HUES48 (cell line): ENCODE measurements around the gene WT1.

Source experiments
- H3K27ac ChIP-seq: one replicate; pipeline ENCODE4 v1.7.0; 2013; ENCODE audit warnings: low read depth, low read length, inconsistent platforms
- H3K27me3 ChIP-seq: 2 replicates; pipeline ENCODE4 v1.6.1; 2013; ENCODE audit warnings: mild to moderate bottlenecking, low read length; ENCODE audit not compliant: control insufficient read depth, insufficient read depth
- H3K36me3 ChIP-seq: 2 replicates; pipeline ENCODE4 v1.6.1; 2013; ENCODE audit warnings: low read length; ENCODE audit not compliant: control insufficient read depth, insufficient read depth
- H3K4me1 ChIP-seq: 2 replicates; pipeline ENCODE4 v1.6.1; 2013; ENCODE audit warnings: mild to moderate bottlenecking, low read length; ENCODE audit not compliant: control insufficient read depth, insufficient read depth
- H3K4me3 ChIP-seq: 2 replicates; pipeline ENCODE4 v1.5.1; 2013; ENCODE audit warnings: mild to moderate bottlenecking, low read depth, low read length
- H3K9ac ChIP-seq: 2 replicates; pipeline ENCODE4 v1.6.1; 2013; ENCODE audit warnings: mild to moderate bottlenecking, low read depth, low read length, moderate library complexity
- H3K9me3 ChIP-seq: 2 replicates; pipeline ENCODE4 v1.6.1; 2013; ENCODE audit warnings: low read length; ENCODE audit not compliant: control insufficient read depth, insufficient read depth

The WT1 gene

DNA sequence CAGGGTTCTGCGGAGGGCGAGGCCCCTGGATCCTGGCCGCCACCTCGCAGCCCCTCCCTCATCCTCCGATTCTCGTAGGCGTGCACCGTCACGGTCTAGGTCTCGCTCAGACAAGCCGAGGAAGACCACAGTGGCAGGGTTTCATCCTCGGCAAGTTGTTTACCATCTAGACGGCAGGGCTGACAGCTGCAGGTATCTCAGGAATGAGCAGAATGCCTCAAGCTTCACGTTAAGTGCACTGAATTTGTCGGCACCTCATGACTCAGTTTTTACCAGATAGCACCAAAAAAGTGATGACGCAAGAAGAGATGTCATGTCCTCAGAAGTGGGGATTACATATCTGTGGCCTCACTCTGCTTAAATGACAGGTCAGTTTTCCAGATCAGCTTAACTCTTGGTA, 35.1 kb downstream of the WT1 start:
- no peak overlapping the region for H3K4me3 ChIP-seq
- H3K4me1 ChIP-seq, result peaks cover 4% of the 10 kb centered on the region; the same call in 1 of the 2 replicates
- H3K9me3 ChIP-seq, result no peaks in the 10 kb centered on the region
- H3K27me3 ChIP-seq, result no peaks in the 10 kb centered on the region; the same call in 1 of the 2 replicates
- no peak overlapping the region for H3K9ac ChIP-seq
- H3K27ac ChIP-seq, result no peak overlapping the region
- H3K36me3 ChIP-seq, result no peaks in the 10 kb centered on the region

- H3K27me3 ChIP-seq, result no peaks in the 10 kb centered on the region; the same call in 1 of the 2 replicates
Observed at GRCh38 chr11:32396991-32397390, 38.3 kb downstream of the WT1 start.

GRCh38 chr11:32396331-32396730, 39.0 kb downstream of the WT1 start:
- Histone ChIP-seq H3K27me3 (no peaks in the 10 kb centered on the region; the same call in 1 of the 2 replicates), H3K9me3 (no peaks in the 10 kb centered on the region), H3K9ac (no peak overlapping the region), H3K36me3 (no peaks in the 10 kb centered on the region), H3K27ac (no peak overlapping the region), H3K4me3 (no peak overlapping the region), H3K4me1 (peaks cover 4% of the 10 kb centered on the region; the same call in 1 of the 2 replicates)

More at GRCh38 chr11:32396991-32397390, 38.3 kb downstream of the WT1 start:
- H3K9ac ChIP-seq, result no peak overlapping the region
- no peak overlapping the region for H3K27ac ChIP-seq
- H3K4me1 ChIP-seq, result peaks cover 4% of the 10 kb centered on the region; the same call in 1 of the 2 replicates
- H3K4me3 ChIP-seq, result no peak overlapping the region
- no peaks in the 10 kb centered on the region for H3K36me3 ChIP-seq
- no peaks in the 10 kb centered on the region for H3K9me3 ChIP-seq

GRCh38 chr11:32395127-32395526, 40.2 kb downstream of the WT1 start:
- no peak overlapping the region for H3K9ac ChIP-seq
- H3K36me3 ChIP-seq, result no peaks in the 10 kb centered on the region
- no peak overlapping the region for H3K27ac ChIP-seq
- H3K9me3 ChIP-seq, result no peaks in the 10 kb centered on the region
- H3K27me3 ChIP-seq, result no peaks in the 10 kb centered on the region; the same call in 1 of the 2 replicates
- peaks cover 4% of the 10 kb centered on the region; the same call in 1 of the 2 replicates for H3K4me1 ChIP-seq
- H3K4me3 ChIP-seq, result no peak overlapping the region

DNA sequence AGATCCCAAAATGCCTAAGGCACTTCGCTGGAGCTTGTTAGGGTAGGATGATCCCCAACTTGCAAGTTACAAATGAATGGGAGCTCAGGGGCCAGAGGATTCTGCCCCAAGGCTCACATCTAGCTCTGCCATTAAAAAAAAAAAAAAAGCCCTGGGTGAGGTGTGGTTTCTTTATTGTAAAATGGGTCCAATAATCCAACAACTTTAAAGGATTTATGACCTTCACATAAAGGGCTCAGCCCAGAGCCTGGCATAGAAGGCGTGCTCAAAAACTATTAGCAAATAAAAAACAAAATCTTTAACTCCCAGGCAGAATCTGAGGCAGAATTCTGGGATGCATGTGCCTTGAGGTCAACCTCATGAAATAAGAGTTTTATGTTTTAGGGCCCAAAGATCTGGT, 42.5 kb downstream of the WT1 start:
- H3K36me3 ChIP-seq, result no peaks in the 10 kb centered on the region
- no peaks in the 10 kb centered on the region; the same call in 1 of the 2 replicates for H3K27me3 ChIP-seq

GRCh38 chr11:32391956-32392553, 43.3 kb downstream of the WT1 start:
- no peaks in the 10 kb centered on the region; the same call in 1 of the 2 replicates for H3K27me3 ChIP-seq
- no peaks in the 10 kb centered on the region for H3K4me1 ChIP-seq
- no peaks in the 10 kb centered on the region for H3K9me3 ChIP-seq
- no peak overlapping the region for H3K4me3 ChIP-seq
- H3K9ac ChIP-seq, result no peak overlapping the region
- no peak overlapping the region for H3K27ac ChIP-seq
- H3K36me3 ChIP-seq, result no peaks in the 10 kb centered on the region

More for the DNA sequence above, 42.5 kb downstream of the WT1 start:
- Histone ChIP-seq H3K4me1 (no peaks in the 10 kb centered on the region), H3K9ac (no peak overlapping the region), H3K4me3 (no peak overlapping the region), H3K9me3 (no peaks in the 10 kb centered on the region), H3K27ac (no peak overlapping the region)

DNA sequence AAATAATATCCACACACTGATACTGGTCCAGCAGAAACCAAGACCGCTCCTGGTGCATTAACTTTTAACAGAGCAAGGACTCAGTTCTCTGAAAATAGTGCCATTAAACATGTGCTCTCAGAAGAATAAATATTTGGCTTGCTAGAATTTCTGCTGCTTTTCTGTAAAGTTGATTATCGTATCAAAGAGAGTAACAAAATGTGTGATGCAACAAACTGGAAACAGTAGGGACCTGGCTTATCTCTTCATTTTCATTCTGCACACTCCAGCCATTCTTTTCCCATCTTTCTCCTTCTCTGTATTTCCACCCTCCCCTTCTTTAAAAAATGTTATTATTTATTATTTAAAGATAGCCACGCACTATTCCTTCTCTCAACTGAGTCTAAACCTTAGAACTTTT, 43.9 kb downstream of the WT1 start:
- H3K9me3 ChIP-seq, result no peaks in the 10 kb centered on the region
- no peak overlapping the region for H3K4me3 ChIP-seq
- no peaks in the 10 kb centered on the region for H3K36me3 ChIP-seq
- no peak overlapping the region for H3K27ac ChIP-seq
- H3K9ac ChIP-seq, result no peak overlapping the region
- H3K4me1 ChIP-seq, result no peaks in the 10 kb centered on the region
- no peaks in the 10 kb centered on the region; the same call in 1 of the 2 replicates for H3K27me3 ChIP-seq

DNA sequence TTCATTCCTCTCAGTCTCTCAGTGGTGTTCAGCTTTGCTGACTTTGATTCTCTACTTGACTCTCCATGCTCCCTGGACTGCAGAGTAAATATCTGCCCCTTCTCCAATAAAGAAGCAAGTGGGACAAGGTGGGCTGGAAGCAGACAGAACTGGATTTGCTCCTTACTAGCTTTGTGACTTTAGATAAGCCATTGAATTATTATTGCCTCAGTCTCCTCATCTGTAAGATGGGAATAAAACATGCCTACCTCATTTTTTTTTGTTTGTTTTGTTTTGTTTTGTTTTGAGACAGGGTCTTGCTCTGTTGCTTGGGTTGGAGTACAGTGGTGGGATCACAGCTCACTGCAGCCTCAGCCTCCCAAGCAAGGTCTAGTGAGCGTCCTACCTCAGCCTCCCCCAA, 44.6 kb downstream of the WT1 start:
- H3K4me3 ChIP-seq, result no peak overlapping the region
- no peaks in the 10 kb centered on the region for H3K27me3 ChIP-seq
- H3K36me3 ChIP-seq, result no peaks in the 10 kb centered on the region
- no peak overlapping the region for H3K27ac ChIP-seq
- no peaks in the 10 kb centered on the region for H3K9me3 ChIP-seq
- H3K4me1 ChIP-seq, result peaks cover 4% of the 10 kb centered on the region; the same call in 1 of the 2 replicates
- H3K9ac ChIP-seq, result no peak overlapping the region

DNA sequence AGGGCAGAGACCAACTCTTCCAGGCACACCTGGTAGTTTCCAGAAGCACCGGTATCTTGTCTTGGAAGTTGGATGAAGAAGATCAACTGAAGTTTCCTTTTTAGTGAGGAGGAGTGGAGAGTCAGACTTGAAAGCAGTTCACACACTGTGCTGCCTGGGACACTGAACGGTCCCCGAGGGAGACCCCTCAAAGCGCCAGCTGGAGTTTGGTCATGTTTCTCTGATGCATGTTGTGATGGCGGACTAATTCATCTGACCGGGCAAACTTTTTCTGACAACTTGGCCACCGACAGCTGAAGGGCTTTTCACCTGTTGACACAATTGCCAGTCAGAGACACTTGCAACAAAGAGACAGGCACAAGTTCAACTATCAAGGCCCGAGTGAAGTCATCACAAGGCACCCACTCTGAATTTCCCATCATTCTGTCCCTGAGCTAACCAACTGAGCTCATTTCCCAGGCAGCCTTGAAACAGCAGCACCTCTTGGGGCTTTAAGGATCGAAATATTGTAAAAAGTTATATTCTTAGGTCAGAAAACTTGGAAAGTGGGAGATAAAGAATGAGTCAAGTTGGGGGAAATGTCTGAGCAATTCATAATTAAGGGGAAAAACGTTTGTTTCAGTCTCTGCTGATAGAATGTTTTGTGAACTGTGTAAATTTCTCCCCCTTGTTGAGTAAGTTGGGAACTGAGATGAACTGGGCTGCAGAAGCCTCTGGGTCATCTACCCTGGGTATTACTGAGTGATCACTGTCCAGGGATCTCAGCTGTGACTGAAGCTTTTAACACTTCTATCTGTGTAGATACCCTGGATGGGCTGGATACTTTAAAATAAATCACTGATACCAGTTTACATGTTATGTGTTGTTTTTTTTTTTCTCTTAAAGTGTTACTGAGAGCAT, 46.2 kb downstream of the WT1 start:
- Histone ChIP-seq H3K9me3 (no peaks in the 10 kb centered on the region), H3K27ac (no peak overlapping the region), H3K36me3 (no peaks in the 10 kb centered on the region), H3K4me1 (peaks cover 4% of the 10 kb centered on the region; the same call in 1 of the 2 replicates), H3K27me3 (no peaks in the 10 kb centered on the region; the same call in 1 of the 2 replicates), H3K4me3 (no peak overlapping the region), H3K9ac (no peak overlapping the region)

DNA sequence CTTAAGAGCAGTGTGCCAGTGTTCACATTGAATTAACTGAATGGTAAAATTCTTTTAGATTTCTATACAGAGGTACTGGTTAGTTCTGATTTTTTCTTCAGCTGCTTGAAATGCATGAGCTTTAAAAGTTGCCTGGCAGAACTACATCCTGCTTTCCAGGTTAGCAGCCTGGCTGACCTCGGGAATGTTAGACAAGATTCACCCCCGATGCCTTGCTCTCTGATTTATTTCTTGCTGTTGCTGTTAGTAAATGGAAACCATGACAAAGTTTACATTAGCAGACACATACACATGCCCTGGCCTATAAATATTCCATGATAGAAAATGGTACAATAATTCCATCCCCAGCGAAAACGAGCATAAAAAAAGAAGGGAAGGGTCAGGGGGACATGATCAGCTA, 47.0 kb downstream of the WT1 start:
- peaks cover 4% of the 10 kb centered on the region; the same call in 1 of the 2 replicates for H3K4me1 ChIP-seq
- no peaks in the 10 kb centered on the region for H3K36me3 ChIP-seq
- H3K9me3 ChIP-seq, result no peaks in the 10 kb centered on the region
- no peak overlapping the region for H3K4me3 ChIP-seq
- no peak overlapping the region for H3K27ac ChIP-seq
- no peak overlapping the region for H3K9ac ChIP-seq
- no peaks in the 10 kb centered on the region; the same call in 1 of the 2 replicates for H3K27me3 ChIP-seq

DNA sequence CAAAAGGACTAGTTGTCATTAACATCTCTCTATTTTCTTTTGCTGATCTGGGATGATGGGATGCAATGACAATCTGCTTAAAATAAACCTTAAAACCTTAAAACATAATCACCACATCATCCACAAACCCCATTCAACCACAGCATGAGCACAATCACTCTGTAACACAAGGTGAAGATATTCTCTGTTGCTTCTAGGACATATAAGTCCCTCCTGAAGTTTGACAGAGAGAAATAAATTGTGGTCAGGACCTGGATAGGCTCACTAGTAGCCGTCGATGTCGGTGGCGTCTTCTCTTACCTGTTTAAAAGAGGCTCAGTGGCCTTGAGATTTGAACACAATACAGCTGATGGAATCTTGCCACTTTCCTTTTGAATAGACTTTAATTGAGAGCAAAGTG, 47.9 kb downstream of the WT1 start:
- Histone ChIP-seq H3K4me1 (peaks cover 4% of the 10 kb centered on the region; the same call in 1 of the 2 replicates), H3K9ac (no peak overlapping the region), H3K27me3 (no peaks in the 10 kb centered on the region; the same call in 1 of the 2 replicates), H3K27ac (no peak overlapping the region), H3K36me3 (no peaks in the 10 kb centered on the region), H3K9me3 (no peaks in the 10 kb centered on the region), H3K4me3 (no peak overlapping the region)
